Calu3 (cell line): Measurements from ENCODE around the gene OR52D1. TPM values are rescaled to one million over a fixed set of nuclear protein-coding genes. Genes with fewer than 3 reads are reported as not detected.

Experiments used
- BruUV-seq: library from RNA; stranded (reverse); fragments of 400-500 nt; replicated peaks from 2 replicates; lab custom pipeline; 2021; lab: Mats Ljungman, UMichigan
- CTCF ChIA-PET: fragments of 300-600 bp; sonication (Branson Sonifier 250); formaldehyde crosslinking; loops from one replicate; lab custom pipeline; 2022; ENCODE audit warnings: antibody characterized with exemption; lab: Charles Lee
- DNase-seq: peaks from one replicate; pipeline ENCODE4 v3.0.0; 2022
- H3K27ac Mint-ChIP-seq: one replicate; pipeline ENCODE4 v1.8.0; 2022; ENCODE audit warnings: mixed read lengths; ENCODE audit not compliant: unreplicated experiment
- H3K27me3 Mint-ChIP-seq: one replicate; pipeline ENCODE4 v1.8.0; 2022; ENCODE audit warnings: mixed read lengths; ENCODE audit not compliant: unreplicated experiment
- H3K36me3 Mint-ChIP-seq: one replicate; pipeline ENCODE4 v1.8.0; 2022; ENCODE audit warnings: mild to moderate bottlenecking, moderate library complexity, mixed read lengths; ENCODE audit not compliant: insufficient read depth, unreplicated experiment
- H3K4me1 Mint-ChIP-seq: one replicate; pipeline ENCODE4 v1.8.0; 2022; ENCODE audit warnings: mild to moderate bottlenecking, low read depth, mixed read lengths; ENCODE audit not compliant: unreplicated experiment
- H3K4me3 Mint-ChIP-seq: one replicate; pipeline ENCODE4 v1.8.0; 2022; ENCODE audit warnings: mild to moderate bottlenecking, low read depth, moderate library complexity, mixed read lengths; ENCODE audit not compliant: unreplicated experiment
- H3K9me3 Mint-ChIP-seq: one replicate; pipeline ENCODE4 v1.8.0; 2022; ENCODE audit warnings: low read depth, mixed read lengths; ENCODE audit not compliant: unreplicated experiment
- CTCF ChIP-seq: fragments of 200-600 bp; IDR thresholded peaks from one replicate; pipeline ENCODE4 v1.8.0; 2022; ENCODE audit warnings: antibody characterized with exemption; ENCODE audit not compliant: unreplicated experiment
- intact Hi-C: fragments of 100-400 bp; cut with micrococcal nuclease; formaldehyde crosslinking; loops from one replicate; pipeline ENCODE4 v1.10.0; 2022; ENCODE audit not compliant: unreplicated experiment
- total RNA-seq: library from RNA; stranded (reverse); gene quantifications from 2 replicates; pipeline ENCODE4 v1.2.3, GENCODE V29; 2022

OR52D1 gene
- total RNA-seq, 1 experiment from 2014 or later = not detected

- CTCF ChIA-PET = no interaction called here
- H3K36me3 Mint-ChIP-seq = no peaks in the 10 kb centered on the region
- peaks cover 57% of the 10 kb centered on the region for H3K27me3 Mint-ChIP-seq
- H3K9me3 Mint-ChIP-seq = no peaks in the 10 kb centered on the region
- no TSS peak for BruUV-seq
- intact Hi-C loops = no loop called here
- no peak overlapping the region for H3K27ac Mint-ChIP-seq
- no peak for DNase-seq
- TF ChIP-seq CTCF = no peak
- no peaks in the 10 kb centered on the region for H3K4me1 Mint-ChIP-seq
- no peak overlapping the region for H3K4me3 Mint-ChIP-seq
Observed at GRCh38 chr11:5449432-5449831, 39.1 kb upstream of the OR52D1 start.

- Mint-ChIP-seq H3K4me1 (no peaks in the 10 kb centered on the region), H3K27ac (no peak overlapping the region), H3K4me3 (no peak overlapping the region), H3K9me3 (peaks cover 5% of the 10 kb centered on the region), H3K36me3 (no peaks in the 10 kb centered on the region), H3K27me3 (no peaks in the 10 kb centered on the region)
- no TSS peak for BruUV-seq
- TF ChIP-seq CTCF = no peak
- no peak for DNase-seq
- intact Hi-C loops = no loop called here
- CTCF ChIA-PET = no interaction called here
Observed at GRCh38 chr11:5460983-5461621, 27.4 kb upstream of the OR52D1 start.

- BruUV-seq = no TSS peak
- intact Hi-C loops = no loop called here
- Mint-ChIP-seq H3K36me3 (peaks cover 3% of the 10 kb centered on the region), H3K4me1 (no peaks in the 10 kb centered on the region), H3K9me3 (peaks cover 4% of the 10 kb centered on the region), H3K27ac (no peak overlapping the region), H3K27me3 (peaks cover 38% of the 10 kb centered on the region), H3K4me3 (no peak overlapping the region)
- no peak for TF ChIP-seq CTCF
- DNase-seq = no peak
- CTCF ChIA-PET = no interaction called here
Observed at GRCh38 chr11:5467527-5467926, 21.0 kb upstream of the OR52D1 start.

GRCh38 chr11:5473921-5474320, 14.6 kb upstream of the OR52D1 start:
- CTCF ChIA-PET = no interaction called here
- Mint-ChIP-seq H3K27ac (no peak overlapping the region), H3K9me3 (no peaks in the 10 kb centered on the region), H3K36me3 (no peaks in the 10 kb centered on the region), H3K4me1 (no peaks in the 10 kb centered on the region), H3K27me3 (peaks cover 41% of the 10 kb centered on the region), H3K4me3 (no peak overlapping the region)
- TF ChIP-seq CTCF = no peak
- intact Hi-C loops = loop anchor here (10.0 kb wide), 1 partner anchor 421 kb away; the partner anchor contains the start of gene OR52E5
- DNase-seq = no peak
- BruUV-seq = no TSS peak
